K562 (cell line): Measurements from ENCODE around the gene PSMB11. TPM values are rescaled to one million over a fixed set of nuclear protein-coding genes. Genes with fewer than 3 reads are reported as not detected.

Source experiments
- EP400 ChIP-seq: fragments of 450-650 bp; IDR thresholded peaks from 2 replicates; pipeline ENCODE4 v1.6.1; 2017; ENCODE audit warnings: antibody characterized with exemption, mild to moderate bottlenecking, moderate library complexity
- KLF16 ChIP-seq: IDR thresholded peaks from 2 replicates; pipeline ENCODE4 v1.6.1; 2016; ENCODE audit warnings: antibody characterized with exemption
- MYNN ChIP-seq, 2 experiments: sonication (generic); formaldehyde crosslinking in 1 of 2; IDR thresholded peaks; 2 replicates each; pipeline versions ENCODE4 v1.5.0 to v1.6.1; 2016 to 2020; ENCODE audit warnings: antibody characterized with exemption in 1 of 2, missing genetic modification reagents in 1 of 2
- PRDM10 ChIP-seq: fragments of 450-650 bp; IDR thresholded peaks from 2 replicates; pipeline ENCODE4 v1.6.1; 2018; ENCODE audit not compliant: partially characterized antibody
- PREB ChIP-seq: sonication (generic); formaldehyde crosslinking; IDR thresholded peaks from 2 replicates; pipeline ENCODE4 v1.8.1; 2023; ENCODE audit warnings: mild to moderate bottlenecking, missing genetic modification reagents
- SMAD2 ChIP-seq: fragments of 150-350 bp; IDR thresholded peaks from 2 replicates; pipeline ENCODE4 v1.6.1; 2014; ENCODE audit warnings: low read depth, mild to moderate bottlenecking, low read length
- SMARCE1 ChIP-seq: fragments of 450-650 bp; IDR thresholded peaks from 2 replicates; pipeline ENCODE4 v1.7.1; 2016; ENCODE audit warnings: mild to moderate bottlenecking
- SNIP1 ChIP-seq: fragments of 450-650 bp; IDR thresholded peaks from 2 replicates; pipeline ENCODE4 v1.7.1; 2017; ENCODE audit warnings: low read depth, mild to moderate bottlenecking
- STAG1 ChIP-seq: sonication (generic); formaldehyde crosslinking; IDR thresholded peaks from 2 replicates; pipeline ENCODE4 v1.5.0; 2020; ENCODE audit warnings: missing genetic modification reagents, borderline replicate concordance
- TAF7 ChIP-seq: fragments of 450-650 bp; IDR thresholded peaks from 2 replicates; pipeline ENCODE4 v1.6.1; 2016; ENCODE audit warnings: missing genetic modification characterization, missing compliant biosample characterization
- TEAD2 ChIP-seq: fragments of 450-650 bp; IDR thresholded peaks from 2 replicates; pipeline ENCODE4 v1.6.1; 2016; ENCODE audit warnings: missing genetic modification characterization, control low read depth, missing compliant biosample characterization
- ZKSCAN8 ChIP-seq: fragments of 200-800 bp; sonication (Bioruptor generic); IDR thresholded peaks from 2 replicates; pipeline ENCODE4 v1.6.1; 2016; ENCODE audit warnings: missing genetic modification characterization, missing compliant biosample characterization
- ZNF23 ChIP-seq: fragments of 250-450 bp; sonication (Bioruptor Pico); IDR thresholded peaks from 2 replicates; pipeline ENCODE4 v1.4.0; 2020; ENCODE audit warnings: mild to moderate bottlenecking
- ZNF253 ChIP-seq: fragments of 250-450 bp; sonication (Bioruptor Pico); conservative IDR thresholded peaks from 2 replicates; pipeline ENCODE4 v1.6.1; 2021; ENCODE audit warnings: mild to moderate bottlenecking
- polyA plus RNA-seq, 8 experiments: library from polyadenylated mRNA; depleted of rRNA in 4 of 8; stranded (reverse) in 5 of 8; unstranded in 3 of 8; fragments of >200 nt; fragmentation: Nextera tagmentation in 2 of 8; fragmentation: Illumina TruSeq in 1 of 8; extraction: Ambion mirVana in 2 of 8; extraction: Trizol in 1 of 8; gene quantifications; 2 replicates each; pipeline versions ENCODE4 v1.2.1 to v1.2.3, GENCODE V29; 2011 to 2014; ENCODE audit warnings: inconsistent platforms in 1 of 8, missing spikeins in 1 of 8
- total RNA-seq, 7 experiments: library from RNA; depleted of rRNA in 6 of 7; stranded (reverse); fragments of >200 nt in 6 of 7; fragmentation: Illumina TruSeq in 2 of 7; extraction: Trizol in 2 of 7; gene quantifications; 2 replicates each; pipeline versions ENCODE4 v1.2.1 to v1.2.3, GENCODE V29; 2011 to 2021; ENCODE audit warnings: low replicate concordance in 1 of 7
- TF ChIP-seq, protein P1 (sequence below): fragments of 450-650 bp; IDR thresholded peaks from 2 replicates; pipeline ENCODE4 v1.6.1; 2016; ENCODE audit warnings: antibody characterized with exemption
- TF ChIP-seq, protein P2 (sequence below), 3 experiments: fragments of 200-800 bp in 1 of 3; fragments of 250-450 bp in 1 of 3; fragments of 450-650 bp in 1 of 3; sonication (Bioruptor Pico) in 1 of 3; sonication (Bioruptor generic) in 1 of 3; formaldehyde crosslinking in 1 of 3; IDR thresholded peaks; 2 replicates each; pipeline versions ENCODE4 v1.6.1 to v1.8.0; 2016 to 2022; ENCODE audit warnings: mild to moderate bottlenecking in 2 of 3, missing genetic modification characterization in 2 of 3, missing compliant biosample characterization in 1 of 3, moderate library complexity in 1 of 3

Gene PSMB11
- total and polyA plus RNA-seq, 9 of the 15 experiments (the other 6 are each of a cell fraction or from before 2014, with no cell fraction given) = not detected

- TF ChIP-seq, protein P1, sequence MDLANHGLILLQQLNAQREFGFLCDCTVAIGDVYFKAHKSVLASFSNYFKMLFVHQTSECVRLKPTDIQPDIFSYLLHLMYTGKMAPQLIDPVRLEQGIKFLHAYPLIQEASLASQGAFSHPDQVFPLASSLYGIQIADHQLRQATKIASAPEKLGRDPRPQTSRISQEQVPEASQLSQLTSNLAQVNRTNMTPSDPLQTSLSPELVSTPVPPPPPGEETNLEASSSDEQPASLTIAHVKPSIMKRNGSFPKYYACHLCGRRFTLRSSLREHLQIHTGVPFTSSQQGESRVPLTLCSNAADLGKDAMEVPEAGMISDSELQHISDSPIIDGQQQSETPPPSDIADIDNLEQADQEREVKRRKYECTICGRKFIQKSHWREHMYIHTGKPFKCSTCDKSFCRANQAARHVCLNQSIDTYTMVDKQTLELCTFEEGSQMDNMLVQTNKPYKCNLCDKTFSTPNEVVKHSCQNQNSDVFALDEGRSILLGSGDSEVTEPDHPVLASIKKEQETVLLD = peak; percentile 80
- TF ChIP-seq, protein P2, sequence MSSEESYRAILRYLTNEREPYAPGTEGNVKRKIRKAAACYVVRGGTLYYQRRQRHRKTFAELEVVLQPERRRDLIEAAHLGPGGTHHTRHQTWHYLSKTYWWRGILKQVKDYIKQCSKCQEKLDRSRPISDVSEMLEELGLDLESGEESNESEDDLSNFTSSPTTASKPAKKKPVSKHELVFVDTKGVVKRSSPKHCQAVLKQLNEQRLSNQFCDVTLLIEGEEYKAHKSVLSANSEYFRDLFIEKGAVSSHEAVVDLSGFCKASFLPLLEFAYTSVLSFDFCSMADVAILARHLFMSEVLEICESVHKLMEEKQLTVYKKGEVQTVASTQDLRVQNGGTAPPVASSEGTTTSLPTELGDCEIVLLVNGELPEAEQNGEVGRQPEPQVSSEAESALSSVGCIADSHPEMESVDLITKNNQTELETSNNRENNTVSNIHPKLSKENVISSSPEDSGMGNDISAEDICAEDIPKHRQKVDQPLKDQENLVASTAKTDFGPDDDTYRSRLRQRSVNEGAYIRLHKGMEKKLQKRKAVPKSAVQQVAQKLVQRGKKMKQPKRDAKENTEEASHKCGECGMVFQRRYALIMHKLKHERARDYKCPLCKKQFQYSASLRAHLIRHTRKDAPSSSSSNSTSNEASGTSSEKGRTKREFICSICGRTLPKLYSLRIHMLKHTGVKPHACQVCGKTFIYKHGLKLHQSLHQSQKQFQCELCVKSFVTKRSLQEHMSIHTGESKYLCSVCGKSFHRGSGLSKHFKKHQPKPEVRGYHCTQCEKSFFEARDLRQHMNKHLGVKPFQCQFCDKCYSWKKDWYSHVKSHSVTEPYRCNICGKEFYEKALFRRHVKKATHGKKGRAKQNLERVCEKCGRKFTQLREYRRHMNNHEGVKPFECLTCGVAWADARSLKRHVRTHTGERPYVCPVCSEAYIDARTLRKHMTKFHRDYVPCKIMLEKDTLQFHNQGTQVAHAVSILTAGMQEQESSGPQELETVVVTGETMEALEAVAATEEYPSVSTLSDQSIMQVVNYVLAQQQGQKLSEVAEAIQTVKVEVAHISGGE (CRISPR knock-in tag; IDR thresholded peaks at IDR 0.05) = no peak
- TF ChIP-seq SMAD2 (no peak), PREB (CRISPR knock-in tag) (no peak), TEAD2 (no peak), EP400 (no peak), SNIP1 (0 out of 2 replicates have a peak, but pooled peaks have one; percentile 41), ZNF253 (CRISPR knock-in tag) (no peak), ZKSCAN8 (CRISPR knock-in tag) (no peak), STAG1 (CRISPR knock-in tag) (no peak), TAF7 (tag) (no peak), MYNN (IDR thresholded peaks at IDR 0.05) (no peak), MYNN (CRISPR knock-in tag; IDR thresholded peaks at IDR 0.05) (no peak), KLF16 (no peak), SMARCE1 (peak; percentile 30; the same call in 1 of the 2 replicates), PRDM10 (no peak), ZNF23 (CRISPR knock-in tag) (no peak)
Measured at GRCh38 chr14:23056956-23057756, 15.1 kb downstream of the PSMB11 start, which contains the start of gene CDH24 (continued).
